HG03378 (cell line): ENCODE data around the gene TANC1.

Experiments used
- ATAC-seq: cut with Tn5 transposase; IDR thresholded peaks from one replicate; pipeline ENCODE4 v1.9.1; 2021; ENCODE audit warnings: mild to moderate bottlenecking, moderate library complexity; ENCODE audit not compliant: unreplicated experiment

Gene TANC1

GRCh38 chr2:158993721-158994587, 25.5 kb downstream of the TANC1 start:
- no peak for ATAC-seq

GRCh38 chr2:158994920-158995676, 26.7 kb downstream of the TANC1 start:
- no peak for ATAC-seq

GRCh38 chr2:158995677-158996049, 27.2 kb downstream of the TANC1 start:
- ATAC-seq, result no peak

- no peak for ATAC-seq
These were observed 28.0 kb downstream of the TANC1 start for GRCh38 chr2:158996378-158996993.

GRCh38 chr2:158997037-158997790, 28.8 kb downstream of the TANC1 start:
- no peak for ATAC-seq

GRCh38 chr2:158998551-158999248, 30.3 kb downstream of the TANC1 start:
- no peak for ATAC-seq

- ATAC-seq, result no peak
These were observed 31.0 kb downstream of the TANC1 start for GRCh38 chr2:158999458-158999857.

- no peak for ATAC-seq
These were observed 31.6 kb downstream of the TANC1 start for GRCh38 chr2:159000072-159000471.

GRCh38 chr2:159002462-159003111, 34.1 kb downstream of the TANC1 start:
- no peak for ATAC-seq

GRCh38 chr2:159003555-159003954, 35.1 kb downstream of the TANC1 start:
- ATAC-seq, result no peak

GRCh38 chr2:159004849-159005248, 36.4 kb downstream of the TANC1 start:
- no peak for ATAC-seq

- no peak for ATAC-seq
These were observed 41.5 kb downstream of the TANC1 start for GRCh38 chr2:159009940-159010339.

- ATAC-seq, result no peak
These were observed 41.9 kb downstream of the TANC1 start for GRCh38 chr2:159010340-159010739.

GRCh38 chr2:159010963-159011362, 42.5 kb downstream of the TANC1 start:
- no peak for ATAC-seq

GRCh38 chr2:159012142-159012541, 43.7 kb downstream of the TANC1 start:
- ATAC-seq, result no peak

GRCh38 chr2:159013103-159013502, 44.7 kb downstream of the TANC1 start:
- no peak for ATAC-seq

- no peak for ATAC-seq
These were observed 46.7 kb downstream of the TANC1 start for GRCh38 chr2:159015174-159015573.

- no peak for ATAC-seq
These were observed 47.4 kb downstream of the TANC1 start for GRCh38 chr2:159015823-159016222.

- ATAC-seq, result no peak
These were observed 49.4 kb downstream of the TANC1 start for GRCh38 chr2:159017837-159018236.

- no peak for ATAC-seq
These were observed 50.6 kb downstream of the TANC1 start for GRCh38 chr2:159019021-159019420.
